NCI-H345 (cell line): ENCODE measurements around the gene GALNT15.

Source experiments
- DNase-seq: peaks from one replicate; lab custom pipeline; 2025; lab: John Stamatoyannopoulos, UW

GALNT15 gene

DNA sequence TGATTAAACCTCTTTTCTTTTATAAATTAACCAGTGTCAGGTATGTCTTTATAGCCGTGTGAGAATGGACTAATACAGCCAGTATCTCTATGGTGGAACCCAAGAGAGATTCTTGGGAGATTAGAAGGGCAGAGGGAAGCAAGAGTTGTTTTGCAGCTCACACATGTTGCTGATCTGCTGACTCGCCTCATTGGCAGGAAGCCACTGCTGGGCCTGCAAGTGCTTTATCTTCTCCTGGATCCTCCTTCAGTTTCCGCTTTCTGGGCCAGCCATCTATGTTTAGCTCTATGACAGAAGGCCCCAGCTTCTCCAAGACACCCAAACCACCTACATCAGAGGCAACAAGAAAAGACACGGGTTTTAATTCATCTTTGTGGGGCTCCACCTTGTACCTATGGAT lies 23.4 kb upstream of the GALNT15 start:
- DNase-seq: no peak

DNA sequence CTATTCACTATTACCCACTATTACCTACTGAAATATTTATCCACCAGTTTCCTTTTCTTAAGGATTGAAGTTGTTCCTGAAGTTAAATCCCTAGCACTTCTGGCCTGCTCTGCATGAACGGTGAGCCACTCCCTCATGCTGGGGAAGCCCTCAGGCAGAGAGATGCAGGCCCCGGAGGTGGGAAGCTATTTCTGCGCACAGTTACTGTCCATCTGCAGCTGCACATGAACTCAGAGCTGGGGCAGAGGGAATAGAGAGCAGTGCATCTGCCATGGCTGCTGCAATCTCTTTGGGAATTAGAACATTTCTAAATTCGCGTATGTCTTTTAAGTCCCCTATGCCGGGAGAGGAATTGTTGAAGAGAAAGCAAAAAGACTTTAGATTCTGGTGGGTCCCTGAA lies 6.3 kb upstream of the GALNT15 start:
- DNase-seq: no peak

DNA sequence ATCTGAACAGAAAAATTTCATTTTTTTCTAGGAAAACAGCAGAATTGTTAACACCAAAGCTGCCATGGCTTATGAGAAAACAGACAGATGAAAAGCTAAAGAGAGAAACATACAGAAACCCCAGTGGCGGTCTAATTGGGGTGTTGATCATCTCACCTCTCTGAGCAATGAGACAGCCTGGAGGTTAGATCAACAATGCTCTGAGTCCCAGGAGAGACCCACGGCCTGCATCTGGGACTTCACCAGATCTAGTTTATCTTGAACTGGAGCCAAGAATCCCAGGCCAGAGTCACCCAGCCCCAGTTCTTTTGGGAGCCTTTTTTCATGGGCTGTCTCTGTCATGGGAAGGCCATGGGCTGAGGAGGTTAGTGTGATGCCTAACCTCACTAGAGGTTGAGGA lies 3.5 kb upstream of the GALNT15 start:
- DNase-seq: peak; percentile 9

DNA sequence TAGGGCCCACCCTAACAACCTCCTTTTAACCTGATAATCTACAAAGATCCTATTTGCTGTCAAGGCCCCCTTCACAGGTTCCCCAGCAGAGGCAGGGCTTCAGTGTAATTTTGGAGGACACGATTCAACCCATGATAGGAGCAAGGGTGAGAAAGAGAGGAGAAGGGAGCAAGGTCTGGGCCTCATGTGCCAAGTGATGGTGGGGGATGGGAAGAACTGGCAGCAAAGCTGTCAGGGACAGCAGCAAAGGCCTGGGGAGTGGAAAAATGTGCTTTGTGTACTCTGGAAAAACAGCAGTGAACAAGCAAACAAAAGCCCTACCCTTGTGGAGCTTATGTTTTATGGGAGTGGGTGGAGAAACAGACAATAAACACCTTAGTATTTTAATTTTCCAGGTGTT lies 2.7 kb upstream of the GALNT15 start:
- DNase-seq: no peak

DNA sequence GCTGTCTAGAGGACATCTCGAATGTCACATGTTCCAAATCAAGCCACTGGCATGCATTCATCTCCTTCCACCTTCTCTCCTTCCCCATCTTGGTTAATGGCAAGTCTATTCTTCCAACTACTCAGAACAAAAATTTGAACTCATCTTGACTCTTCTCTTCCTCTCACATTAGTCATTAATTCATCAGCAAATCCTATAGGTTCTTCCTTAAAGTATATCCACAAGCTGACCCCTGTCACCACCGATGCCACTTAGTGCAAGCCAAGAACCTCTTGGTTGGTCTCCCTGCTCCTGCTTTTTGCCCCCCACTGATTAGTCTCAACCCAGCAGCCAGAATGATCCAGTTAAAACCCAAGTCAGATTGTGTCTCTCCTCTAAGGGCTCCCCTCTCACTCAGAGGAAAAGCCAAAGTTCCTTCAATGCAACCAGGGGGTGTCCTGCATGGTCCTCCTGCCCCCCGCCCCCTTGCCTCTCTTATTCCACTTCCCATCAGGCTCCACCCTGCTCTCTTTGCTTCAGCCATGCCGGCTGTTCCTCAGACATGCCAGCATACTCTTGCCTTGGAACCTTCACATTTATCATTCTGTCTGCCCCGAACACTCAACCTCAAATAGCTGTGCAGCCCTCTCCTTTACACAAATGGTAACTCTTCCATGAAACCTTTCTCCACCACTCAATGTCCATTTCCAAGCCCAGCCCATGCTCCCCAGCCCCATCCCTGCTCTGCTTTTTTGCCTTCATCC lies 1.0 kb upstream of the GALNT15 start:
- no peak for DNase-seq

DNA sequence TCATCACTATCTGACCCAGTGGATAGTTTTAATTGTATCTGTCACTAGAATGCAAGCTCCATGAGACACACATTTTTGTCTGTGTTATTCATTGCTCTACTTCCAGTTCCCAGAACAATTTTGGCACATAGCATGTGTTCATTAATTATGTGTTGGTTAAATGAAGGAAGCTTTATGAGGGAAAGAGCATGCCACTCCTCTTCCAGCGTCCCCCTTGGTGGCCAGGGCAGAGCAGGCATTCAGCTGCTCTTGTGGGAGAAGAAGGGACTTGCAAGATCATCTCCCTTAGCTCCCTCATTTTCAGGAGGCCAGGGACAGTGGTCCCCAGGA lies 489 bp upstream of the GALNT15 start:
- DNase-seq: no peak

DNA sequence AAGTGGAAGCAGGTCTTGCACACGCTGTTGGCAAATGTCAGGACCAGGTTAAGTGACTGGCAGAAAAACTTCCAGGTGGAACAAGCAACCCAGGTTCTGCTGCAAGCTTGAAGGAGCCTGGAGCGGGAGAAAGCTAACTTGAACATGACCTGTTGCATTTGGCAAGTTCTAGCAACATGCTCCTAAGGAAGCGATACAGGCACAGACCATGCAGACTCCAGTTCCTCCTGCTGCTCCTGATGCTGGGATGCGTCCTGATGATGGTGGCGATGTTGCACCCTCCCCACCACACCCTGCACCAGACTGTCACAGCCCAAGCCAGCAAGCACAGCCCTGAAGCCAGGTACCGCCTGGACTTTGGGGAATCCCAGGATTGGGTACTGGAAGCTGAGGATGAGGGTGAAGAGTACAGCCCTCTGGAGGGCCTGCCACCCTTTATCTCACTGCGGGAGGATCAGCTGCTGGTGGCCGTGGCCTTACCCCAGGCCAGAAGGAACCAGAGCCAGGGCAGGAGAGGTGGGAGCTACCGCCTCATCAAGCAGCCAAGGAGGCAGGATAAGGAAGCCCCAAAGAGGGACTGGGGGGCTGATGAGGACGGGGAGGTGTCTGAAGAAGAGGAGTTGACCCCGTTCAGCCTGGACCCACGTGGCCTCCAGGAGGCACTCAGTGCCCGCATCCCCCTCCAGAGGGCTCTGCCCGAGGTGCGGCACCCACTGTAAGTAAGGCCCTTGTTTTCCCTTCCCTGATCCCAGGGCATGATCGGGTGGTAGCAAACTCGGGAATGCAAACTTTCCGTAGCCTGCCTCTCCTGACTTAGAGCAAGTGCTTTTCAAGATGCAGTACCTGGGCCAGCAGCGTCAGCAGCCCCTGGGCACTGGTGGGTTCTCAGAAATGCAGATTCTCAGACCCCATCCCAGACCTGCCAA lies 759 bp downstream of the GALNT15 start:
- no peak for DNase-seq

DNA sequence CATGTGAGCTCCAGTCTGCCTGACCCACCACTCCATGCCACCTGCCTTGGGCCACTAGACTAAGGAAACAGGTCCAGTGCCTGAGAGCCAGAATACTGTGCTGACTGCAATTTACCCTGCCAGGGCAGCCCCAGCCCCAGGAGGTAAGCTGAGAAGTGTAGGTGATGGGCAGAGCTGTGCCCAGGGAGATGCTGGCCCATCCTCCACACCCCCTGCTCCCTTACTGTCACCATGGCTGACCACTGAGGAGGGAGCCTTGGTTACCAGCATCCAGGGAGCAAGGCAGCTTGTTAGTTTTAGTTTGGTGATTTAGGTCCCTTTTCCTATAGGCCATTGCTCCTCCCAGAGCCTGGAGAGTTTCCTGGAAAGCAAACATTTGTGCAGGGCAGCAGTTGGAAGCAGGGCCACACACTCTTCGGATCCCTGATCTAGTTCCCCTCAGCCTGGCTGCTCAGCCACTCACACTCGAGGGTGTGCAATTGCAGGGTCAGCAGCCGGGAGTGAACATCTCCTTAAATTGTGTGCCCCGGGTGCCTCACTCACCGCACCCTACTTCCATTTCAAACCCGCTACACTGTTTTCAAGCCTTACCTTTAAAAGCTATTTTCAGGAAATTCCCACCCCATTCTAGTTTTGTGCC lies 2.0 kb downstream of the GALNT15 start:
- no peak for DNase-seq

DNA sequence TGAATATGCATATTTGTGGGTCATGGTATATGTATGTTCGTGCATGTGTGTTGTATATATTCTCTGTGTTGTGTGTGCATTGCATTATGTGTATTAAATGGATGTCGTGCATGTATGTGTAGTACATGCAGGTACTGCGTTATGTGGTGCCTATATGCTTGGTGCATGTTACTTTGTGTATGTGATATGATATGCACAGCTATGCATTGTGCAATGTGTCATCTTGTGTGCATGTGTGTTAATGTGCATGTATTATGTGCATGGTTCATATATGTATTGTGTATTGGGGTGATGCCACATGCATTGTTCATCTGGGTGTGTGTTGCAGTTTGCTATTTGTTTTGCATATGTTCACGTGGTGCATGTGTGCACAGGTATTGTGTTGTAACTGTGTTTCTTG lies 2.9 kb downstream of the GALNT15 start:
- DNase-seq: no peak

DNA sequence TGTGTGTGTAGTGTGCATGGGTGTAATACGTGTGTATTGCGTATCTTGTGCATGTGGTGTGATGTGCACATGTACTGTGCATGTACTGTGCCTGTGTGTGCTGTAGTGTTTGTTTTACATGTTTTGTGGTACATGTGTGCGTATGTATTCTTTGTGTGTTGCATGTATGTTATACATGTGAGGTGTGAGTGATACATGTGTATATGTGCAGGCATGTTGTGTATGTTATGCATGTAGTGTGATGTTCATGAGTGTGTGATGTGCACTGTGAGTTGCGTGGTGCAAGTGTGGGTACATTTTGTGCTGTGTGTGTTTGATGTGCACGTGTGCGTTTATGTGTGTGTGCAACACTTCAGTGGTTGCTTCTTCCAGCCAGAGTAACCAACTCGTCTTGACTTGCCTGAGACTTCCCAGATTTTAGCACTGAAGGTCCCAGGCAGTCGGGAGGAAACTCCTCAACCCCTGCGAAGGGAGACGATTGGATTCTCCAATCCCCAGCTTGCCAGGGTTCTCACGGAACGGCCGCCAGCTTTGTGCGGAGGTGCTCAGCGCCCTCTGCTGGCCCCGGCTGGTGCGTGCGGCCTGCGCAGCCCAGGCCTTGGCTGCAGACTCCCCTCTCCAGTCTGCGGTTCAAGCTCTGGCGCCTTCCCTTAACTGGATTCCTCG lies 3.6 kb downstream of the GALNT15 start:
- DNase-seq: no peak

DNA sequence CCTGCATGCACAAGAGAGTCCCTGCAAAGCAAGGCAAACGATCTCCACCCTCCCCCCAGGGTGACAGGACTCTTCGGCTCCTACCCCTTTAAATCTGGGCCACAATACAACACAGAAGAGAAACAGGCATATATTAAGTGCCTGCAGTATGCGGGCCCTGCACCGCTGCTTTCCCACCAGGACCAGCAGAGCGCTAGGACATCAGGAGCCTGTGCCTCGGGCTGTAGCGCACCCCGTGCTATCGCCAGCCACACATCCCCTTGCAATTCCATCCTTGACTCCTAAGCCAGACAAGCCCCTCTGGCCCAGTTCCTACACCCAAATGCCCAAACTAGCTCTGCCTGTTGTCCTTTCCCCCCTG lies 4.1 kb downstream of the GALNT15 start:
- no peak for DNase-seq

DNA sequence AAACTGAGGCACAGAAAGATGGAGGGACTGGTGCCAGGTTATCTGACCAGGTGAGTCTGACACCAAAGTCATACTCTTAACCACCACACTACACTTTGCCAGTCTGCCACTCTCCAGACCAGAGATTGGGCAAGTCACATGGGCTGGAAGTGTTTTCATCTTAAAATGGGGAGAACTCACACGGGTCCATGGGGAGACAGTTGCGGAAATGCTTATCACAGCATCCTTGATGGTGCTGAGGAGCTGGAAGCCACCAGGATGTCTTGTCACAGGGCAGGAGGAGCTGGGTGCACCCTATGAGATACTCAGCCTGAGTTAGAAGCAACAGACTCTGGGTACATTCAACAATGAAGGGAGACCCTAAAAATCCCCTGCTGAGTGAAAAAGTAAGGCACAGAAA lies 4.8 kb downstream of the GALNT15 start:
- no peak for DNase-seq

DNA sequence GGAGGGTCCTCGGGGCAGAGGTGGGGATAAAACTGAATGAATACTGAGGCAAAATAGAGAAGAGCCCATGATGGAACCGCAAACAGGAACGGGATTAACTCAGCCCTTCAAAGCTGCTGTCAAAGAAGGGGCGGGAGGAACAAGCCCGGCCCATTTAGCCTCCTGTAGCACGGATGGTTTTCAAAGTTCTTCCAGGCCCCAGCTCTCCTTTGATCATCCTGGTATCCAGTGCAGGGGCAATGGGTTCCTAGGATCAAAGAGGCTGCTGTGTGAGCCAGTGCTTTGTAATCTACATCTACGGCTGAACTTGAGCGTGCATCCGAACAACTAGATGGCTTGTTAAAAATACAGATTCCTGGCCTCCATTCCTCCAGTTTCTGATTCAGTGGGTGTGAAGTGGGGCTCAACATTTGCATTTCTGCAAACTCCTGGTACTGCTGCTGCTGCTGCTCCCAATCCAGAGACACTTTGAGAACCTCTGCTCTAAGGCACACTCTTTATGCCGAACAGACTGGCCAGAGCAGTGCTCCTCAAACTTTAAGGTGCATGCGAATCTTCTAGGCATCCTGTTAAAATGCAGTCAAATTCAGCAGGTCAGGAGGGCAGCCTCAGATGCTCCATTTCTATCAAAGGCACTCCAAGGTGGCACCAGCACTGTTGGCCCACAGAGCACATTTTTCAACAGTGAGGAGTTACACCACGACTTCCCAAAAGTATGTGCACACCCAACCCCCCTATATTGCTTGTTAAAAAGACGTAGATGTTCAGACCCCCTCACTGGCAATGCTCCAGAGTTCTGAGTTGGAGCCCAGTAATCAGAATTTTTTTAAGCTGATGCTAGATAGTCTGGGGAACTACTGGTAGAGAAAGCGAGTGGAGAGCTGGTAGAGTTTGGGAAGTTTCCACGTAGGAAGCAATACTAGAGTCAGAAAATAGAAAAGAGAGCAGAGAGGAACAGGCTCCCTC lies 5.6 kb downstream of the GALNT15 start:
- DNase-seq: no peak

DNA sequence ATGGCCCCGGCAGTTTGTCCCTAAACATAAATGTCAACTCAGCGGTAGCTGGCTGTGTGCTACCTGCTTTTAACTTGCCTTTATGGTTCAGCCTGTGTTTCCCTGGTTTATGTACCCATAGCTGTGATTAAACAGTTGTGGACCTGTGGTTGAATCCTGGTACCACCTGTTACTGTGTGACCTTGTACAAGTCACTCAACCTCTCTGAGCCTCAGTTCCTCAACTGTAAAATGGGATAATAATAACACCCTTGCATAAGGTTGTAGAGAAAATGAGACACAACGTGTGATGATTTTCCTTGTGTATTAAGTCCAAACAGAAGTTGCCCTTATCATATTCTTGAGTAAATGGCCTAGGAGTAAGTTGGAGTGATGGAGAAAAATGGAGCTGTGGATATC lies 6.3 kb downstream of the GALNT15 start:
- no peak for DNase-seq

DNA sequence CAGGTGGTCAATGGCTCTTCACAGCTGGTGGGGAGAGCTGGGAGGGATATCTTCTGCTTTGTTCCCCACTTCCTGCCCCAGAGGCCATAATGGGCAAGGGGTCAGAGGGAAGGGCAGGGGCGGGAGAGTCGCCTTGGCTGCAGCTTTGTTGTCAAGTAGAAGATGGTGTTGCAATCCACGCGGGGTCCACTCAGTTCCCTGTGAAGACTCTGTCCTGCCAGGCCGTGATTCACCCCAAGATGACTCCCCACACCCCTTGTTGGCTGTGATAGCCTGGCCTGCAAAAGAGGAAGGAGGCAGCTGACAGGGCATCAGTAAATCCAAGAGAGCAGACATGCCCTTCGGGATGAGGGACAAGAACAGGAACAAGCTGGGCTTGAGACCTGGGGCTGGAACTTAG lies 6.9 kb downstream of the GALNT15 start:
- no peak for DNase-seq

DNA sequence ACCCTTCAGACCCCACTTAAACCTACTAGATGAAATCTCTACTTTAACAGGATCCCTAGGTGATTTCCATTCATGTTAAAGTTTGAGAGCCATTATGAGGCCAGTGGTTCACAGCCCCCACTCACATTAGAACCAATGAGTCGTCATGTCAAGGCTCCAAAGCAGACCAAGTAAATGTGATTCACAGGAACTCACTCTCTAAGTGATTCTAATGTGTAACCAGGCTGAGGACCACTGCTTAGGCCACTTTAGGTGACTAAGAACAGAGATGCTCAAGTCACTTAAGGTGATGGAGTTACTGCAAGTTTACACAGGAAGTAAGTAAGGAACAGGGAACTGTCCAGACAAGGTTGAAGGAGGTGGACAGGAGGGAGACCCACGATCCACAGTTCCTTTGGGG lies 7.7 kb downstream of the GALNT15 start:
- no peak for DNase-seq

DNA sequence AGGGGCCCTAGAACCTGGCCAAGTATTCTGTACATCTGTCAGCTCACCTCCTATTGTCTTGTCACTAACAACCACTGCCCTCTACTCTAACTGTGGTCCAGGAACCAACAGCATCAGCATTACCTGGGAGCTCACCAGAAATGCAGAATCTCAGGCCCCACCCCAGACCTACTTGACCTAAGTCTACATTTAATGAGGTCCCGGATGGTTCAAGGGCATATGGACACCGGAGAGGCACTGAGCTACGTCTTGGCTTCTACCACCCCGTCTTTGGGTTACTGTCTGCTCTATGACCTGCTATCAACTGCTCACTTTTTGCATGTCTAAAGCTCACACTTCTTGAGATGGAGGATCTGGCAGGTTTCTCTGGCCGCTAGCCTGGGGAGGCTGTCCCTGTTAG lies 8.1 kb downstream of the GALNT15 start:
- no peak for DNase-seq

DNA sequence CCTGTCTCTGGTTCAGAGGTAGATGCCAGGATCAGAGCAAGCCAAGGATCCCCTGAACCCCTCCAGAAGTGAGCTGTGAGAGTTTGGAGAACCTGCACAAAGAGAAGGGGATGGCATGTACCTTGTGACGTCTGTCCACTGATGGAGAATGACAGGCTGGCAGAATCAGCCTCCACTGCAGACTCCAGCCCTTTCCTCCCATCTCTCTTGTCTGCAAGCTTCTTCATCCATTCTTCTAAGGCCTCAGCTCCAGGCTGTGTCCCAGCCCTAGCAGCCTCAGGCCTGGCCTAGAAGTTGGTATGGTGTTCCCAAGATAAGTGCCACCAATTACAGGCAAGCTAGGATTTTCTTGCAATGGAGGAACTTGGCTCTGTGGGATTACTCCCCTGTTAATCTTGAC lies 8.6 kb downstream of the GALNT15 start:
- DNase-seq: no peak

DNA sequence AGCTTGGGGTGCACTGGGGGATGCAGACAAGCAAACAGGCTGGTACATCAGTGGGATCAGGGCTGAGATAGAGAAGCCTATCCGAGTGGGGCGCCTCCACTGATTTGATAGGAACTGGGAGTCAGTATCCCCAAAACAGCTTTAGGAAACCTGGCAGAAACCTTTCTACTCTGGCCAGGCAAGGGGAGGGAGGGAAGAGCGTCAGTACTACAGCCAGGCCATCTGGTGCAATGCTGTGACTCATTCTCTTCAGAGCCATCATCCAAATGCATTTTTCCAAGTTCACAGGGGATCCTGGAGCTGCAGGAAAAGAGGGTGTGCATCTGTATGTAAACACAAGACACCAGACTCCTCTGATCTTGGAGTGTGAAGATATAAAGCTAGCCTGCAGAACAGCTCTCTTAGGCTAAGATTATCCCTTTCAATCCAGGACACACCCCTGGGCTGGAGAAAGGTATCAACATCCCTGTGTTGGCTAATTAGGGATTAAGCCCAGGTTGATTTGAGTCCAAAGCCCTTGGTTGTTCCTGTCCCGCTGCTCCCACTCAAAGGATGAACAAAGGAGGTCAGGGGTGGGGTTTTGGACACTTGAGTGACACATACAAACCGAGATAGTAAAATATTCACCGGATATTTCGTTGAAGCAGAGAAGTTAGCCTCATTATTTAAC lies 9.3 kb downstream of the GALNT15 start:
- no peak for DNase-seq

DNA sequence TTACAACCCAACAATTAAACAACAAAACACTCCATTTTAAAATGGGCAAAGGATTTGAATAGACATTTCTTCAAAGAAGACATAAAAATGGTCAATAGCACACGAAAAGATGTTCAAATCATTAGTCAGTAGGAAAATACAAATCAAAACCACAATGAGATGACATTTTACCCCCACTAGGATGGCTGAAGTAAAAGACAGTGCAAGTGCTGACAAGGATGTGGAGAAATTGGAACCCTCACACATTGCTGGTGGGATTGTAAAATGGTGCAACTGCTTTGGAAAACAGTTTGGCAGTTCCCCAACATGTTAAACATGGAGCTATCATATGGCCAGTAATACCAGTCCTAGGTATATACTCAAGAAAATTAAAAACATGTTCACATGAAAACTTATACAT lies 11.6 kb downstream of the GALNT15 start:
- DNase-seq: no peak

DNA sequence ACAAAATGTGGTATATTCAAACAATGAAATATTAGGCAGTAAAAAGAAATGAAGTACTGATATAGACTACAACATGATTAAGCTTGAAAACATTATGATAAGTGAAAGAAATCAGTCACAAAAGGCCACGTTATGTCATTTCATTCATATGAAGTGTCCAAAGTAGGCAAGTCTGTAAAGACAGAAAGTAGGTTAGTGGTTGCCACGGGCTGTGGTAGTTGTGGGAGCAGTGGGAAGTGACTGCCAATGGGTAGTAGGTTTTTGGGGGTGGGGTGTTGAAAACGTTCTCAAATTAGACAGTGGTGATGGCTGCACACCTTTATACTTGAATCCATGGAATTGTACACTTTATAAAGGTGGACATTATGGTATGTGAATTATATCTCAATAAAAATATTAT lies 12.1 kb downstream of the GALNT15 start:
- no peak for DNase-seq
